GM21619 (cell line): ENCODE measurements around the gene ZFP36L1.

ENCODE experiments used
- ATAC-seq: cut with Tn5 transposase; IDR thresholded peaks from one replicate; pipeline ENCODE4 v1.9.1; 2021; ENCODE audit not compliant: unreplicated experiment

Gene ZFP36L1

DNA sequence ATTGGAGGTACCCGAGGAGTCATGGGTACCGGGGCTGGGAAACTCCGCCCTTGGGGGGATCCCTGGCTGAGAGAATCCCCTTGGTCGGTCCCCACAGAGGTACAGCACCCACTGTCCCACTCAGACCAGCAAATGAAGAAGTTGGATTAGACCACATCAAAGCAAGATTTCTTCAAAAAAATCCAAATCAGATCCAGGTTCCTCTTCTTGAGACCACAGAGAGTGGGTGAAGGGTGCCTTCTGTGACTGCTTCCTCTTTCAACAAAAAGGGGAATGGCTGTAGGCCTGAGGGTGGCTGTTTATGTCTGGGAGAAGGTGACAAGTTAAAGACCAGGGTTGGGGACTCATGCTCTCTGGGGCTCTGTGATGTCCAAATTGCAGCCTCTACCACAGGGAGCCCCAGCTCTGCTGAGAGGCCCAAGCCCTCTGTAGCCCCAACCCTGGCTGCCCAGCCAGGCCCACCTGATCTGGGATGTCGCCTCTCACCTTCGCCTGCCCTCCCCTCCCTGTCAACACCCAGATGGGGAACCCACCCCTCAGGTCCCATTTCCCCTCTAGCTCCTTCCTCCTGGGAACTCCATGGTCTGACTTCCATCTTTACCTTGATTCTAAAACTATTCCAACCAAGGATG is 50.9 kb downstream of the ZFP36L1 start:
- ATAC-seq: peak; percentile 84

- peak; percentile 6 for ATAC-seq
Measured at GRCh38 chr14:68741477-68741791, 51.4 kb downstream of the ZFP36L1 start.

- ATAC-seq: no peak
Measured at GRCh38 chr14:68740788-68741476, 51.9 kb downstream of the ZFP36L1 start.

DNA sequence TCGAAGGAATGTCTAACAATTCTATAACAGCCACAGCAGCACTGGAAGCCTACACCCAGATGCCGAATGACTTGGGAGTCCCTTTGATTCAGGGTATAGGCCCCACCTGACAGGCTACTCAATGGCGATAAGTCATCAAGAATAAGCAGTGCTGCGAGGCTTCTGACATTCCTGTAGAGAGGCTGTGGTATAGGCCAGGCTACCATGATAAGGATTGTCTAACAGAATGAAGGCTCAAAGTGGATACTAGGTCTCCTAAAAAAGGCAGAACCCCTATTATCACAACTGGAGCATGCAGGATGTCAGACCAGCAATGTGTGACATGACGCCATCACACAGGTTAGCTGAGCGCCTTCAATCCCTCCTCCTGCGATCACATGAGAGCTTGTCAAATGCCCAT is 53.2 kb downstream of the ZFP36L1 start:
- no peak for ATAC-seq

DNA sequence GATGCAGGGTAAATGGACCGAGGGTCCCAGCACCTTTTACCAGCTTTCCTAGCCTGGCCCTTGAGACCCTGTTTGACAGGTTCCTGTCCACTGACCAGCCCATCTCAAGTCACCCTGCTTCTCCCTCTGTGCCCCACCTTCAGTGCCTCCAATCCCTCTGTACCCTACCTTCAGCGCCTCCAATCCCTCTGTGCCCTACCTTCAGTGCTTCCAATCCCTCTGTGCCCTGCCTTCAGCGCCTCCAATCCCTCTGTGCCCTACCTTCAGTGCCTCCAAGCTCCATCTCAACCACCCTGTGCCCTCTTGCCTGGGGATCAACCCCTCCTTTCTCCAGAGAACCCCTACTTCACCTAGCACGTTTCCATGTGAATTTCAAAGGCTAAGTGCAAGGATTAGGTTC is 54.3 kb downstream of the ZFP36L1 start:
- no peak for ATAC-seq
